Measurements from ENCODE around the gene CLIC3. TPM values are rescaled to one million over a fixed set of nuclear protein-coding genes. Genes with fewer than 3 reads are reported as not detected.

The CLIC3 gene
- total RNA-seq, 1 donor from 2014 or later, result 49.3 TPM

GRCh38 chr9:137014776-137015539, 18.6 kb upstream of the CLIC3 start:
- no peaks in the 10 kb centered on the region for H3K4me1 ChIP-seq
- no peaks in the 10 kb centered on the region for H3K9me3 ChIP-seq
- TF ChIP-seq, protein P1, sequence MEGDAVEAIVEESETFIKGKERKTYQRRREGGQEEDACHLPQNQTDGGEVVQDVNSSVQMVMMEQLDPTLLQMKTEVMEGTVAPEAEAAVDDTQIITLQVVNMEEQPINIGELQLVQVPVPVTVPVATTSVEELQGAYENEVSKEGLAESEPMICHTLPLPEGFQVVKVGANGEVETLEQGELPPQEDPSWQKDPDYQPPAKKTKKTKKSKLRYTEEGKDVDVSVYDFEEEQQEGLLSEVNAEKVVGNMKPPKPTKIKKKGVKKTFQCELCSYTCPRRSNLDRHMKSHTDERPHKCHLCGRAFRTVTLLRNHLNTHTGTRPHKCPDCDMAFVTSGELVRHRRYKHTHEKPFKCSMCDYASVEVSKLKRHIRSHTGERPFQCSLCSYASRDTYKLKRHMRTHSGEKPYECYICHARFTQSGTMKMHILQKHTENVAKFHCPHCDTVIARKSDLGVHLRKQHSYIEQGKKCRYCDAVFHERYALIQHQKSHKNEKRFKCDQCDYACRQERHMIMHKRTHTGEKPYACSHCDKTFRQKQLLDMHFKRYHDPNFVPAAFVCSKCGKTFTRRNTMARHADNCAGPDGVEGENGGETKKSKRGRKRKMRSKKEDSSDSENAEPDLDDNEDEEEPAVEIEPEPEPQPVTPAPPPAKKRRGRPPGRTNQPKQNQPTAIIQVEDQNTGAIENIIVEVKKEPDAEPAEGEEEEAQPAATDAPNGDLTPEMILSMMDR (IDR thresholded peaks at IDR 0.05), result no peak
- no peak overlapping the region for H3K27ac ChIP-seq
- no peak for ATAC-seq
- H3K27me3 ChIP-seq (ENCODE audit: low read depth), result no peaks in the 10 kb centered on the region
- intact Hi-C loops (cut with DNase I), result no loop called here
- no peak overlapping the region for H3K4me3 ChIP-seq
- H3K36me3 ChIP-seq, result peaks cover 45% of the 10 kb centered on the region
- DNase-seq, result no peak

GRCh38 chr9:137014166-137014565, 17.8 kb upstream of the CLIC3 start:
- H3K27ac ChIP-seq, result no peak overlapping the region
- no peak overlapping the region for H3K4me3 ChIP-seq
- no peaks in the 10 kb centered on the region for H3K4me1 ChIP-seq
- no peak for ATAC-seq
- DNase-seq, result no peak
- H3K9me3 ChIP-seq, result no peaks in the 10 kb centered on the region
- TF ChIP-seq, protein P1 (IDR thresholded peaks at IDR 0.05), result no peak
- H3K36me3 ChIP-seq, result peaks cover 50% of the 10 kb centered on the region
- H3K27me3 ChIP-seq (ENCODE audit: low read depth), result no peaks in the 10 kb centered on the region
- intact Hi-C loops (cut with DNase I), result no loop called here

DNA sequence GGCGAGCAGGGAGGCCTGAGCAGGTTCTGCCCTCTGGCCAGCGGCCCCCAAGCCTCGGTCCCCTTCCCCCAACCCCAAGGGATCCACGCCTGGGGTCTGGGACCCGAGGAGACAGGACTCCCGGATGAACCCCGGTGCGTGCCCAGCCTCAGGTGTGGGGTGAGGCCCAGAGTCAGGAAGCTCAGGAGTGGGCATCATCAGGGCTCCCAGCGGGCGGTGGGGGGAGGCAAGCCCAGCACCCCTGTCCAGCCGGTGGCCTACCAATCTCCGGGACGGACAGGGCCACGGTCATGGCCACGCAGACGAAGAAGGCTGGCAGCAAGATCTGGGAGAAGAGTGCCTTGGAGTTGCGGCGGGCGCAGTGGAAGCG, 17.2 kb upstream of the CLIC3 start:
- ATAC-seq (no peak), DNase-seq (no peak)
- no peaks in the 10 kb centered on the region for H3K27me3 ChIP-seq (ENCODE audit: low read depth)
- intact Hi-C loops (cut with DNase I), result no loop called here
- TF ChIP-seq, protein P1 (IDR thresholded peaks at IDR 0.05), result no peak
- H3K9me3 ChIP-seq, result no peaks in the 10 kb centered on the region
- no peak overlapping the region for H3K4me3 ChIP-seq
- H3K36me3 ChIP-seq, result peaks cover 50% of the 10 kb centered on the region
- H3K4me1 ChIP-seq, result no peaks in the 10 kb centered on the region
- no peak overlapping the region for H3K27ac ChIP-seq

DNA sequence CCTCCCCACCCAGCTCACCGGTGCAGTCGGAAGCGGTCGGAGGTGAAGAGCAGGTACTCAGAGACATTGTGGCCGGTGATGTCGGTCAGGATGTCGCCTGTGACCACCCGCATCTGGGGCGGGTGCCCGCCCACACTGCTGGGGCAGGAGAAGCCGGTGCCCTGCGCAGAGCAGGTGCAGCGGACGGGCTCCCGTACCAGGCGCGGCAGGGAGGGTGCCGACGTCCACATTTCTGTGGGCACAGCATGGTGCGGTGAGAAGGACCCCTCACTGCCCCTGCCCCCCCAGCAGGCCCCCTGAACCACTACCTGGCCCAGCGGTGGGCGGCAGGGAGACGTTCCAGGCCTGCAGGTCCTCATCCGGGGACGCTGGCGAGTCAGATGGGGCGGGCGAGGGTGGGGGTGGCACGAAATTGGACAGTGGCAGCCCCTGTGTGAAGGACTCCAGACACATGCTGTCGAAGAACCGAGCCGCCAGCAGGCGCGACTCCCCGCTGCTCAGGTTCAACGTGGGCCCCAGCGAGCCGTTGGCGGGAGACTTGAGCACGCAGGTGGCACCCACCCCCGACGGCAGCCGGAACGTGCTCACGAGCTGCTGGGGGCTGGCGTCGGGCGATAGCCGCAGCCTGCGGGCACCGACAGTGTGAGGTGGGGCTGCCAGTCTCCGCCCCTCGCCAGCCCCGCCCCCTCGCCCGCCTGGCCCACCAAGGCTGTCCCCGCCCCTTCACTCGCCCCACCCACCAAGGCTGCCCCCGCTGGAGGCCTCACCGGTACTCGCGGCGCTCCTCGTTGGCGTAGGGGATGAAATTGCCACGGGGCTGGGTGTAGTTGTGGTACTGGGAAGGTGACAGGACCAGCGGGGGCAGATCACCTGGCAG, 16.6 kb upstream of the CLIC3 start:
- ATAC-seq (no peak), DNase-seq (no peak)
- Histone ChIP-seq H3K9me3 (no peaks in the 10 kb centered on the region), H3K4me3 (no peak overlapping the region), H3K4me1 (no peaks in the 10 kb centered on the region), H3K27ac (no peak overlapping the region), H3K27me3 (ENCODE audit: low read depth) (no peaks in the 10 kb centered on the region), H3K36me3 (peaks cover 48% of the 10 kb centered on the region)
- TF ChIP-seq, protein P1 (IDR thresholded peaks at IDR 0.05), result no peak
- intact Hi-C loops (cut with DNase I), result no loop called here

DNA sequence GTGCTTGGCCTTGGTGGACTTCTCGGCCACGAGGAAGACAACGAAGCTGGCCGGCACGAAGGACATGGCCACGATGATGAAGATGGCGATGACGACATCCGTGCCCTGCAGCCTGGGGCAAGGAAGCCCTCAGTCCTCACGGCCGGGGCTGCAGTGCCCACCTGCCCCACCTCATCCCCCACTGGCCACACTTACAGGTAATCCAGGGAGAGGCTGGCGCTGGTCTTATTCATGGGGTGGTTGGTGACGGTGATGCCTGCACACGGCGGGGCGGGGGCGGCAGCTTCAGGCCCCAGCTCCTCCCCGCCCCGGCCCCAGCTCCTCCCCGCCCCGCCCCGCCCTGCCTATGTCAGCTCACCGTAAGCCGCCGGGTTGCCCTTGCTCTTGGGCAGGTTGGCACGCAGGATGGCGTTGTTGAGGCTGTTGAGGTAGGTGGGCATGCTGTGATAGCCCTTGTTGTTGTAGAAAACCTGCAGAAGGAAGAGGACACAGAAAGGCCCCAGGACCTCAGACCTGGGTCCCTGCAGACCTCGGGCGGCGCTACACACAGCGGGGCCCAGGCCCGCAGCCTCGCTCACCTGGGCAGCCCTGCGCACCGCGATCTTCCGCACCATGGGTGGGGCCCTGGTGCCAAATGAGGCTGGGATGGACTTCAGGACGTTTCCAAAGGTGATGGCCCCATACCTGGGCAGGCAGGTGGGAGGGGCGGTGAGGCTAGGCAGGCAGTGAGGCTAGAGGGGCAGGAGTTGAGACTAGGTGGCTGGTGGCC, 15.7 kb upstream of the CLIC3 start:
- Histone ChIP-seq H3K4me1 (peaks cover 7% of the 10 kb centered on the region), H3K9me3 (no peaks in the 10 kb centered on the region), H3K4me3 (no peak overlapping the region), H3K27me3 (ENCODE audit: low read depth) (no peaks in the 10 kb centered on the region), H3K27ac (no peak overlapping the region), H3K36me3 (peaks cover 40% of the 10 kb centered on the region)
- no peak for ATAC-seq
- intact Hi-C loops (cut with DNase I), result no loop called here
- no peak for DNase-seq
- TF ChIP-seq, protein P1 (IDR thresholded peaks at IDR 0.05), result no peak

Measured in lower lobe of right lung (tissue), 2 donors.